ENCODE data around the gene GTF2F1.

Gene GTF2F1

GRCh38 chr19:6334490-6335285, 58.3 kb downstream of the GTF2F1 start:
- no peak overlapping the region for H3K4me3 ChIP-seq (ENCODE audit: low read depth, low read length)
- no peaks in the 10 kb centered on the region for H3K9me3 ChIP-seq (ENCODE audit: control insufficient read depth, insufficient read depth, low read length)
- H3K27me3 ChIP-seq (ENCODE audit: control insufficient read depth, insufficient read depth, low read length) = no peaks in the 10 kb centered on the region
- H3K36me3 ChIP-seq (ENCODE audit: control insufficient read depth, insufficient read depth, low read length) = no peaks in the 10 kb centered on the region
- no peaks in the 10 kb centered on the region for H3K4me1 ChIP-seq (ENCODE audit: control insufficient read depth, insufficient read depth, low read length)
- no peak overlapping the region for H3K9ac ChIP-seq (ENCODE audit: low read depth, low read length)

DNA sequence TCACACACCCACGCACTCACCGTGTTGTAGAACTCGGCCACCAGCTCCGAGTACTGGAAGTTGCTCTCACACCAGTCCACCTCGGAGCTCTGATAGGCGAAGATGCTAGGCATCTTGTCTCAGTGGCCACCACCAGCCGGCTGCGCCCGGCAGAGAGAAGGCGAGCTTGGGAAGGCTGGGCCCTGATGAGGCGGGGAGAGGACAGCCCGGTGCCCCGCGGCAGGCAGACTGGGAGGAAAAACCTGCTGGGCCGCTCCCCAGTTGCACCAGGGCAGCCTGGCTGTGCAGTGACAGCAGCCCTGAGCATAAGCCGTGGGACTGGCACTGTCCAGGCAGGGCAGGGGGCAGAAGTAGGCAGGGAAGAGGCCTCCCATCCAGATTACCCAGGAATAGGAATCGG, 59.5 kb downstream of the GTF2F1 start, which contains the start of gene ACER1:
Gene ACER1 (minus strand): TSS at position 174 of the 400 bp plus-strand sequence. CDS start 61 bp downstream, at position 113.
- Histone ChIP-seq H3K27me3 (ENCODE audit: control insufficient read depth, insufficient read depth, low read length) (no peaks in the 10 kb centered on the region), H3K9me3 (ENCODE audit: control insufficient read depth, insufficient read depth, low read length) (no peaks in the 10 kb centered on the region), H3K36me3 (ENCODE audit: control insufficient read depth, insufficient read depth, low read length) (no peaks in the 10 kb centered on the region), H3K4me3 (ENCODE audit: low read depth, low read length) (no peak within 1 kb of the TSS), H3K4me1 (ENCODE audit: control insufficient read depth, insufficient read depth, low read length) (no peaks in the 10 kb centered on the region), H3K9ac (ENCODE audit: low read depth, low read length) (no peak within 1 kb of the TSS)

All from iPS-15b (cell line).